GM19193 (cell line): ENCODE measurements around the gene KRT80.

Experiments
- POLR2A ChIP-seq: IDR thresholded peaks from 4 replicates; pipeline ENCODE4 v1.6.1; 2011; ENCODE audit not compliant: insufficient read depth, insufficient read length; ENCODE audit errors: extremely low read depth

The KRT80 gene

GRCh38 chr12:52191841-52192791, at the start of gene KRT80:
KRT80 (minus strand) TSS chr12:52192014; CDS start chr12:52191902, 112 bp downstream.
- no peak for TF ChIP-seq POLR2A

- TF ChIP-seq POLR2A: no peak
Observed at GRCh38 chr12:52241205-52241842, 49.5 kb upstream of the KRT80 start.

- no peak for TF ChIP-seq POLR2A
Observed at GRCh38 chr12:52239767-52240166, 48.0 kb upstream of the KRT80 start.

- TF ChIP-seq POLR2A: no peak
Observed at GRCh38 chr12:52238916-52239646, 47.3 kb upstream of the KRT80 start.

- TF ChIP-seq POLR2A: no peak
Observed at GRCh38 chr12:52238207-52238840, 46.5 kb upstream of the KRT80 start.

- TF ChIP-seq POLR2A: no peak
Observed at GRCh38 chr12:52236386-52237050, 44.7 kb upstream of the KRT80 start.

GRCh38 chr12:52235822-52236361, 44.1 kb upstream of the KRT80 start:
- no peak for TF ChIP-seq POLR2A

- no peak for TF ChIP-seq POLR2A
Observed at GRCh38 chr12:52235001-52235764, 43.4 kb upstream of the KRT80 start.

- no peak for TF ChIP-seq POLR2A
Observed at GRCh38 chr12:52234223-52234810, 42.5 kb upstream of the KRT80 start.

- no peak for TF ChIP-seq POLR2A
Observed at GRCh38 chr12:52233462-52234207, 41.8 kb upstream of the KRT80 start.

GRCh38 chr12:52232674-52233461, 41.1 kb upstream of the KRT80 start, which contains the start of gene KRT7:
KRT7 (plus strand) TSS chr12:52233243; CDS start chr12:52233297, 54 bp downstream.
- no peak for TF ChIP-seq POLR2A

GRCh38 chr12:52232203-52232673, 40.4 kb upstream of the KRT80 start:
- no peak for TF ChIP-seq POLR2A
